ENCODE data around the gene EYS.

EYS gene

DNA sequence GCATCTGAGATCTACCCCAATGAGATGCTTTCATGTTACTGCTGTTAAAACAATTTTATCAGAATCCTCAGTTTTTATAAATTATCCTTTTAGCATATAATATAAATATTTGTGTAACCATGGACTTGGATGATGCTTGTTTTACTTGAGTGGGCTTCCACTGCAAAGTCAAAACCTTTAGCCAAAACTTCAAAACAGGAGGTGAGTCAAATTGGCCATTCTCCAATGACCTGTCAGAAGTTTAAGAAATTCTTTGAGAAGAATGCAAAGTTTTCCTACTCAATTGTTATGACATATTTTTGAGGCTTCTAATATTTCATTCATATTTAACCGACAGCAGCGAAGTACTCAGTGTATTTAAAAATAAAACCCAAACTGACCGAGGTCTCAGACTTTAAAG is 507.9 kb downstream of the EYS start:
- no peak for DNase-seq

- DNase-seq = no peak
Measured at GRCh38 chr6:65191471-65191870, 515.6 kb downstream of the EYS start.

- DNase-seq = no peak
Measured at GRCh38 chr6:65189236-65189881, 517.7 kb downstream of the EYS start.

DNA sequence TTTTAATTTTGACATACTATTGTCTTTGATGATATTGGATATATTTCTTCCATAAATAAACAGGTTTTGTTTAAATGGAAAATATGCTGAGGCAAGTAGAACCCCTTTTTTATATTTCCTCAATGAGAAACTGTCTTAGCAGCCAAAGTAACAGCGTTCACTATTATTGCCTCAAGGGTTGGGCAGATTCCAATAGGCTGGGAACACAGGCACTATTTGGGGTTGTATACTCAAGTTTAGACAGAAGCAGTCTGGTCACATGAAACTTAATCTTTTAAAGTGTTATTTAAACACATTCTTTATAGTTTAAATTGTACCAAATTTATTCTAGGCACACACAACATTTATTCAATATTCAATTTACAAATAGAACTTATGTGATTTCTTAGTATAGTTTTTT is 520.2 kb downstream of the EYS start:
- no peak for DNase-seq

GRCh38 chr6:65182681-65183080 is 524.3 kb downstream of the EYS start:
- DNase-seq = no peak

DNA sequence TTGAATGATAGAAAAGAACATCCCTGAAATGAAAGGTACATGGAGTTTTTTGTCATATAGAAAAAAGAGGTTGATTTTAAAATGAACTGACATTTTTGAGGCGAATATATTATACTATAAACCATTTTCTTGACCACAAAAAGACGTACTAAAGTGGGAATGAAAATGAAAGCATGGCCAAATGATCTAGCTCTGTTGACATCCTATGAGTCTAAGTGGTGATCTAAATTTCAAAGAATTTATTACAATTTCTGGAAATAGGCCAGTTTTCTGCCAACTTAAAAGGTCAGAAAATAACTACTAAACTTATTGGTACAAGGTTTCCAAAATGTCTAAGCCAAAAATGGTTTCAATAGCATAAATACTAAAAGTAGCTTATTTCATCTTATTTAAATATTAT is 536.8 kb downstream of the EYS start:
- no peak for DNase-seq

- DNase-seq = no peak
Measured at GRCh38 chr6:65161661-65162060, 545.4 kb downstream of the EYS start.

- no peak for DNase-seq
Measured at GRCh38 chr6:65157025-65157424, 550.0 kb downstream of the EYS start.

DNA sequence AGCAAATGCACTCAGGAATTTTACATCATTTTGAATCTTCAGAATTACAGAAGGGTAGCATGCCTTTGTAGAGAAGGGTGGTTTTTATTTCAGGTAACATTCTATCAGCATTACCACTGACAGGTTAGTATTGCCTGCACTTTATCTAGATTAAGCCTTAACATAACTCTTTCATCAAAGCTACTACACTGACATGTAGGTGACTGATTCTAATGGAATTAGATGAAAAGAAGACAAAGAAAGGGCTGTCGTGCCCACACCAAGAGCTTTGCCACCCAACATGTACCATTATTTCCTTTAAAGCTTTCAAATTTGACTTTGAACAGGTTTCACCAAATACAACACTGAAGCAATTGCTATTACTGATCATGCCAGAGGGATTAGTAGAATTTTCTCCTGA is 551.9 kb downstream of the EYS start:
- DNase-seq = no peak

DNA sequence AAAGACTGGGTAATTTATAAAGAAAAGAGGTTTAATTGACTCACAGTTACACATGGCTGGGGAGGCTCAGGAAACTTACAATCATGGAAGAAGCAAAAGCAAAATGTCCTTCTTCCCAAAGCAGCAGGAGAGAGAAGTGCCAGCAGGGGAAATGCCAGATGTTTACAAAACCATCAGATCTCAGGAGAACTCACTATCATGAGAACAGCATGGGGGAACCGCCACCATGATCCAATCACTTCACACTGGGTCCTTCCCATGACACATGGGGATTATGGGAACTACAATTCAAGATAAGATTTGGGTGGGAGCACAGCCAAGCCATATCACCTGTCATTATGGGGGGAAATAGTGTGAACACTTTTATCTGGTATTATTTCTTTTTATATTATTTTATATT is 557.2 kb downstream of the EYS start:
- DNase-seq = no peak

DNA sequence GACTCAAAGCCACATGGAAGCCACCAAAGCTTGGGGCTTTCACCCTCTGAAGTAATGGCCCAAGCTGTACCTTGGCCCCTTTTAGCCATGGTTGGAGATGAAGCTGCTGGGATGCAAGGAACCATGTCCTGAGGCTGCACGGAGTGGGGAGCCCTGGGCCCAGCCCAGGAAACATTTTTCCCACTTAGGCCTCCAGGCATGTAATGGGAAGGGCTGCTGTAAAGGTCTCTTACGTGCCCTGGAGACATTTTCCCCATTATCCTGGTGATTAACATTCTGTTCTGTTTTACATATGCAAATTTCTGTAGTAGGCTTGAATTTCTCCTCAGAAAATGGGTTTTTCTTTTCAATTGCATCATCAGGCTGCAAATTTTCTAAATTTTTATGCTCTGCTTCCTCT is 558.2 kb downstream of the EYS start:
- no peak for DNase-seq

- no peak for DNase-seq
Measured at GRCh38 chr6:65135567-65135966, 571.5 kb downstream of the EYS start.

GRCh38 chr6:65126667-65127066 is 580.4 kb downstream of the EYS start:
- DNase-seq = no peak

DNA sequence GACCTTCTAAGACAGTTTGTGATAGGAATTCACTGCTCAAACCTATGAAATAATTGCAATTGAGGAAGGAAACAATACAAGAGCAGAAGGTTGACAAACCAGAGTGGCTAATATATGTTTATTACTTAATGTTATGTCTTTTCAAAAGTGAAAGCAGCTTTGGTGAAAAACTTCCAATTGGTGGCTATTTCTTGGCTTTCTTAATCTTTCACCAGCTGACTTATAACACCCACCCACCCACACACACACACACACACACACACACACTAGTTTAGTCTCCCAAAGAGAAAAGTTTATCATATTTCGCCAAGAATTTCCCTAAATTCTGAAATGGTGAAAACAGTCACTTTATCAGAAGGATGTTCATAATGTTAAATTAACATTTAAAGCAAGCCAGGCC is 583.5 kb downstream of the EYS start:
- no peak for DNase-seq

DNA sequence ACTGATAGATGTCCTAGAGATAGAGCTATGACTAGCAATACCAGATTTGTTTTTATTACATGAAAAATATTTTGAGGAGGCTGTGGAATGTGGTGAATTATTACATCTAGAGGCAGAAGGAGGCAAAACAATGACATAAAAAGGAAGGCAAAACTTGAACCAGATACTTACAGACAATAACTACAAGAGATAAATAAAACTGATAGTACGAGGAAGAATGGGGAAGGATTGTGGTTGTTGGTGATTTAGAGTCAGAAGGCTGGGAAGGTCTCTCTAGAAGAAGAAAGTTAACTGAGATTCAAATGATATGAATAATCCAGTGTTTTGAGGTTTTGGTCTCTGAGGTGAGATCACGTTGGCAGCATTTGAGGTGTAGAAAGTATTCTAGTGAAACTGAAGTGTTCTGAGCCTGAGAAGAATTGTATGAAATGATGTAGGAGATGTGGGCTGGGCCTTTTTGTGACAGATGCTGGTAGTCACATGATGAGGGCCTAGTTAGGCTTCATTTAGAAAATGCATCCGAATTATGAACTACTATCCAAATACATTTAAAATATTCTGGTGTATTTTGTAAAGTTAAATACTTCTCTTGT is 589.1 kb downstream of the EYS start:
- no peak for DNase-seq

- DNase-seq = no peak
Measured at GRCh38 chr6:65116326-65116725, 590.7 kb downstream of the EYS start.

DNA sequence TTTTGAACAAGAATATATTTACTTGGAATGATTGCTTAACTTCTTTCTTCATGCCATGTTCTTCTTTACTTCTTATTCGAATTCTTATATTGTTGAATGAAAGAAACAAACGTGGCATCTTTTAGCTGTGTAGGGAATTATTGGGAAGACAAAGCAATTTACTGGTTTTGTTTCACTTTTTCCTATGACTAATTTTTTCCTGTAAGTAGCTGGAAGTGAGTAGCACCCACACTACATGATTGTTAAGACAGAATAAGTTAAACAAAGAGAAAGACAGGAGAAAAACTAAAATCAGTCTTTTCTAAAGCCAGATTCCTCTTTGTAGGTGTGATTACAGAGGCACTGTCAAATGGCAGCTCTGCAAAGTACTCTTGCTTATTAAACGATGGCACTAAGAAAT is 593.4 kb downstream of the EYS start:
- DNase-seq = no peak

DNA sequence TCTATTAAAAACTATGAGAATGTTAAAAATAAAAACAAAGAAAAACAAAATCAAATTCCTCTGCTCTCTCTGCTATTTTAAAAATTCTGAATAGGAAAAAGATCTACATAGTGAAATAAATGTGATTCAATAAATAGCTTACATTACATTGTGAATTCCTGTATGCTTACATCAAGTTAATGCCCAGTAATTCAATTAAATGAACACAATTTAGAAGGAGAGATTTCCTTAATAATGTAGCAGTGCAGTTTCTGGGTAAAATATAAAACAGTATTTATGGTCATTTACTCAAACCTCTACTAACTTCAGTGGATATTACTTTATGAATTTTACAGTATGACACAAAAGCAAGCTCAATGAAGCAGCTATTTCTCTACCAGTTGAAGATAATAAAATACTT is 594.6 kb downstream of the EYS start:
- DNase-seq = no peak

- DNase-seq = no peak
Measured at GRCh38 chr6:65110031-65110430, 597.0 kb downstream of the EYS start.

GRCh38 chr6:65098349-65098748 is 608.7 kb downstream of the EYS start:
- no peak for DNase-seq

- DNase-seq = no peak
Measured at GRCh38 chr6:65091561-65091960, 615.5 kb downstream of the EYS start.

- no peak for DNase-seq
Measured at GRCh38 chr6:65088575-65088974, 618.5 kb downstream of the EYS start.

DNA sequence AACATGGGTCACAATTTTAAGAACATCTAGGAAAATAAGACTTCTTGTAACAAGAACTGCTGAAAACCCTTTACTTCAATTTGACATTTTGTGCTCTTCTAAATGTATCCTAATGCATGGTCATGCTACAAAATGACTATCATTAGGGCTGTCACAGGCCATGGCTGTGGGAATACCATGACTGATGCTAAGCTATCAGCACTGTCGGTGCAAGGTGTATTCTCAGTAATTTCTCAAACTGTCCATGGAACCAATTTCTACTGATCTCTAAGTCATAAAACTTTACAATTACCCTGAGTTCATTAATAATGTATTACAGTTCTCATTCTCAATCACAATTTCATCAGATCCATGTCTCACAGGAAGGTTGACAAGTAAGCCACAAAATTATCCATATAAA is 625.3 kb downstream of the EYS start:
- DNase-seq = no peak

DNA sequence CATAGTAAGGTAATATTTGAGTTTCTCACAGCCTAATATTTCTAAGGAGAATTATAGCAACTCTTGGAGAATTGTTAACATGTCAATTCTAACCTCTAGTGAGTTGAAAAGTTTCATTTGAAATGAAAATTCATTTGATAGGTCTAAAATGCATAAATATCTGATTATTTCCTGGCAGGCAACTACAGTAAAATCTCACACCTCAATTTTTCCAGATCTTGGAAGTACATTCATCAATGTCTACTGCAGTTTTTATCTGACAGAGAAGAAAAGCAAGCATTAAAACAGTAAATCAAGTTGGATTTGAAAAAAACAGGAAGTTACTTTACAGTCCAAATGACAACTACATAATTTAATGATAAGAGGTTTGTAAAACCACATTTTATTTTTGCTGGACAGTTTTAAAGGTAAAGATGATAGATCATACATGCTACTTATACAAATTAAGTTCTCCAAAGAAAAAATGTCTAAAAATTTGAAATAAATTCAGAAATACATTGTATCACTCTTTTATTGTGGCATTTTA is 631.3 kb downstream of the EYS start:
- DNase-seq = no peak

DNA sequence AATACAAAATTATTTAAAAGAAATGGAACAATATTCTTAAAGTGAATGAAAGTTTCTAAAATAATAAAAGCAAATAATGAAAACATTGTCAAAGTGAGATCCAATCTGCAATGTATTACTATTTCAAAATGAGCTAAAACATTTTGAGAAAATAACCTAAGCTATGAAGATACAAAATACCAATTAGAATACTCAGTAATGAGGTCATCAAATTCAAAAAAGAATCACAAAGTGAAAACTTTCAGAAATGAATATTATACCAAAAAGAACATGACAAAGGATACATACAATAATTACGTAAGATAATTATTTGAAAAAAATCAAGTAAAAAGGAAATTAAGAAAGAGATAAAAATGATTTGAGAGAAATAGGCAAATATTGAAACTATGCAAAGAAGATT is 634.5 kb downstream of the EYS start:
- DNase-seq = no peak

Data from CD4-positive, alpha-beta T cell treated with Interleukin-12 subunit alpha and Interleukin-12 subunit beta, for 1 hour (primary cell).